Esophagus squamous epithelium (tissue), 4 donors: Measurements from ENCODE around the gene GPRIN3.

Source experiments
- CTCF ChIP-seq, 6 experiments: fragments of 450-650 bp in 4 of 6; fragments of 200-600 bp in 2 of 6; sonication (generic) in 2 of 6; IDR thresholded peaks; one replicate each; pipeline ENCODE4 v1.5.1; 2016 to 2019; ENCODE audit warnings: antibody characterized with exemption in 6 of 6, mild to moderate bottlenecking in 4 of 6, moderate library complexity in 4 of 6
- POLR2A ChIP-seq, 4 donors: fragments of 450-650 bp; IDR thresholded peaks; one replicate each; pipeline ENCODE4 v1.6.1; 2017; ENCODE audit warnings: antibody characterized with exemption in 4 of 4, mild to moderate bottlenecking in 4 of 4, moderate library complexity in 3 of 4

GRCh38 chr4:89283226-89284009 is 24.2 kb downstream of the GPRIN3 start:
- TF ChIP-seq CTCF (IDR thresholded peaks at IDR 0.05) (no peak), POLR2A (IDR thresholded peaks at IDR 0.05) (no peak)
